ENCODE measurements around the gene CNTF.

The CNTF gene

GRCh38 chr11:58608331-58608730 lies 14.1 kb upstream of the CNTF start:
- Histone ChIP-seq H3K4me3 (ENCODE audit: low read depth in 1 of 2, low read length in 1 of 2) (no peak overlapping the region), H3K4me1 (ENCODE audit: control insufficient read depth in 1 of 2, insufficient read depth in 1 of 2, low read depth in 1 of 2, low read length in 1 of 2) (peaks cover 0 to 4% of the 10 kb centered on the region in 2 experiments), H3K27me3 (no peaks in the 10 kb centered on the region), H3K36me3 (peaks cover 36% of the 10 kb centered on the region), H3K9me3 (no peaks in the 10 kb centered on the region), H3K27ac (no peak overlapping the region)
- TF ChIP-seq CTCF (IDR thresholded peaks at IDR 0.05): no peak

GRCh38 chr11:58609723-58610122 lies 12.7 kb upstream of the CNTF start:
- peak overlapping the region; percentile 35 for H3K27ac ChIP-seq
- H3K4me1 ChIP-seq (ENCODE audit: control insufficient read depth in 1 of 2, insufficient read depth in 1 of 2, low read depth in 1 of 2, low read length in 1 of 2): peaks cover 0 to 4% of the 10 kb centered on the region in 2 experiments

DNA sequence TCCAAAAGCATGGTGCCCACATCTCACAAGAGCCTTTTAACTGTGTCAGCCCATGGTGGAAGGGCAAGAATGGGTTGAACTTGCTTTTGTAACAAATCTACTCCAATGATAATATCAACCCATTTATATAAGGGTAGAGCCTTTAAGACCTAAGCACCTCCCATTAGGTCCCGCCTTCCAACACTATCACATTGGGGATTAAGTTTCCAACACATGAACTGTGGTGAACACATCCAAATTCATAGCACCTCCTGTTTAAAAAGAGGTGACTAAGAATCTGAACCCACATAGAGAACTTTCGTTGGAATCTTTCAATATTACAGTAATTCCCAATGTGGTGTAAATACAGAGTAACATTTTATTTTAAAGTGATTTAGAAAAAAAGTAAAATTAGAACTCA lies 9.2 kb upstream of the CNTF start:
- Histone ChIP-seq H3K36me3 (peaks cover 82% of the 10 kb centered on the region), H3K27me3 (no peaks in the 10 kb centered on the region)

More at GRCh38 chr11:58609723-58610122, 12.7 kb upstream of the CNTF start:
- TF ChIP-seq CTCF (IDR thresholded peaks at IDR 0.05): no peak
- H3K9me3 ChIP-seq: no peaks in the 10 kb centered on the region
- H3K27me3 ChIP-seq: no peaks in the 10 kb centered on the region
- H3K4me3 ChIP-seq (ENCODE audit: low read depth in 1 of 2, low read length in 1 of 2): no peak overlapping the region
- peaks cover 50% of the 10 kb centered on the region for H3K36me3 ChIP-seq

DNA sequence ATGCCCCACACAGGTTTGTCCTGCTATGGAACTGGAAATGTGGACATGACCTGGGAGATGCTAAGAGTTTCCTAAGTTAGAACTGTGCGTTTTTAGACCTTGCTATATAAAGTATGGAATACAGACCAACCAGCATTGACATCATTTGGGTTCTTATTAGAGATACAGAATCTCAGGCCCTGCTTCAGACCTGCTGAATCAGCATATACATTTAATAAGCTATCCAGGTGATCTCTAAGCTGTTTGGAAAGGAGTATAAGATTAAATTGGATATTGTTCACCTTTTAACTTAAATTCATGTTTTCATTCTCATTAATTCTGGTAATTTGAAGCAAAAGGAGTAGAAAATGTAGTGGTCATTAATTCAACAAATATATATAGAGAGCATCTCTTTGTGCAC lies 6.9 kb upstream of the CNTF start:
- Histone ChIP-seq H3K9me3 (no peaks in the 10 kb centered on the region), H3K27ac (no peak overlapping the region), H3K27me3 (no peaks in the 10 kb centered on the region), H3K36me3 (peaks cover 95% of the 10 kb centered on the region), H3K4me1 (ENCODE audit: control insufficient read depth in 1 of 2, insufficient read depth in 1 of 2, low read depth in 1 of 2, low read length in 1 of 2) (no peaks in the 10 kb centered on the region), H3K4me3 (ENCODE audit: low read depth in 1 of 2, low read length in 1 of 2) (no peak overlapping the region)
- TF ChIP-seq CTCF (IDR thresholded peaks at IDR 0.05): no peak

More for the DNA sequence above, 9.2 kb upstream of the CNTF start:
- Histone ChIP-seq H3K4me1 (ENCODE audit: control insufficient read depth in 1 of 2, insufficient read depth in 1 of 2, low read depth in 1 of 2, low read length in 1 of 2) (peaks cover 0 to 4% of the 10 kb centered on the region in 2 experiments), H3K9me3 (no peaks in the 10 kb centered on the region), H3K27ac (no peak overlapping the region), H3K4me3 (ENCODE audit: low read depth in 1 of 2, low read length in 1 of 2) (no peak overlapping the region)
- no peak for TF ChIP-seq CTCF (IDR thresholded peaks at IDR 0.05)

- TF ChIP-seq CTCF (IDR thresholded peaks at IDR 0.05): no peak
- no peaks in the 10 kb centered on the region for H3K4me1 ChIP-seq (ENCODE audit: control insufficient read depth in 1 of 2, insufficient read depth in 1 of 2, low read depth in 1 of 2, low read length in 1 of 2)
- H3K27me3 ChIP-seq: no peaks in the 10 kb centered on the region
- H3K27ac ChIP-seq: no peak overlapping the region
- H3K9me3 ChIP-seq: no peaks in the 10 kb centered on the region
- peaks cover 93% of the 10 kb centered on the region for H3K36me3 ChIP-seq
- no peak overlapping the region for H3K4me3 ChIP-seq (ENCODE audit: low read depth in 1 of 2, low read length in 1 of 2)
These were observed 5.9 kb upstream of the CNTF start for GRCh38 chr11:58616594-58616993.
